CD4-positive, alpha-beta T cell treated with Interleukin-1 beta for 1 hour (primary cell): ENCODE data around the gene CCL7.
"Not testable (repeated sequence)": the region's sequence is repeated elsewhere in the genome, so short reads cannot be mapped to it uniquely, and the experiment has no call there.

Source experiments
- DNase-seq, 2 donors: peaks; one replicate each; pipeline ENCODE4 v3.0.0-alpha.2; 2020 to 2022

Gene CCL7

DNA sequence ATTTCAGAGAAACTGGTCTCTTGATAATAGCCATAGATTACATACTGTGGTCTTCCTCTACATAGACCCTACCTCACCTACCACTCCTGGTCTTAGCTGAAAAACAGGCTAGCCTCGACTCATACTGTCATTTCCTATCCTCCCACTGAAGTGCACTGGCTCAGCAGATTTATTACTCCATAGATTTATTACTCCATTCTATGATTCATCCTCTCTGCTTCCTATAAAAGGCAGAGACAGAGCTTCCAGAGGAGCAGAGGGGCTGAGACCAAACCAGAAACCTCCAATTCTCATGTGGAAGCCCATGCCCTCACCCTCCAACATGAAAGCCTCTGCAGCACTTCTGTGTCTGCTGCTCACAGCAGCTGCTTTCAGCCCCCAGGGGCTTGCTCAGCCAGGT, at the start of gene CCL7:
TSS of gene CCL7 (plus strand) at position 253 of the 400 bp plus-strand sequence. CDS start at position 323, 70 bp downstream.
- no peak for DNase-seq

DNA sequence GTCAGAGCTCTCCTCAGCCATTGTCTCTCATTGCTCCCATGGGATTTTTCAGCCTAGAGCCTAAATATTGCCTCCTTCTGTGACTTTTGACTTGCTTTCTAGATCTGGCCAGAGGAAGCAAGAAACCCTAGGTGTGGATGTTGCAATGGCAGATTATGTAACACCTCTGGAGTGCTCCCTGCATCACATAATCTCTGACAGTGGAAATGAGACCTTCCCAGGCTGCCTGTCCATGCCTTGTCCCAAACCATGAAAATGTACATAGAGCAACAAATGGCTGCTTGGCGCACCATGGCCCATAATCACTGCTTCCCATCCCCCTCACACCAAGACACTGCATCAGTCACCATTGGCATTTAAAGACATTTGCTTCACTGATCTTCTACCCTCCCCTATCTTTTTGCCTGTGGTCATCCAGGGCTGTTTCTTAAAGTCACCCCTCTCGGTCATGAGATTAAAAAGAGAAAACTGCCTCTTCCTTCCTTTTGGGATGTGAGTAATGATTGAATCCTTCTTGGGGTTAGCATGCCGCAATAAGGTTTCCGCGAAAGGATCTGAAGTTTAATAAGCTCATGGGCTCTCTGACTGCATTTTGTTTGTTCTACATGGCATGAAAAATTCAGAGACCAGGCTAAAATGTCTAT, 49.1 kb upstream of the CCL7 start:
- DNase-seq = no peak

DNA sequence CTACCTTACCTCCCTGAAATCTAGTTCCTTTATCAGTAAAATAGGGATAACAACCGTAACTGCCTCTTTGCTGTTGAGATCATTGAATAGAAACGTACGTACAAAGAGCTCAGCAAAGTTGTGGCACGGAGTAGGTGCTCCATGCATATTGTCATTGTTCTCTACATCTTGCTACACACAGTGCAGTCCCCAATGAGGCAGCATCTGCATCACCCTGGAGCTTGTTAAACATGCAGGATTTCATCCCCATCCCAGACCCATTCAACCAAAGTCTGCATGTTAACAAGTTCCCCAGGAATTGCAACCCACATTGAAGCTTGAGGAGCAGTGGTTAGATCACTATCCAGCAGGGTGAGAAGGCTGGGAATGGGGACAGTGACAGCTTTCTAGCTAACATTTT, 48.6 kb upstream of the CCL7 start:
- no peak for DNase-seq

DNA sequence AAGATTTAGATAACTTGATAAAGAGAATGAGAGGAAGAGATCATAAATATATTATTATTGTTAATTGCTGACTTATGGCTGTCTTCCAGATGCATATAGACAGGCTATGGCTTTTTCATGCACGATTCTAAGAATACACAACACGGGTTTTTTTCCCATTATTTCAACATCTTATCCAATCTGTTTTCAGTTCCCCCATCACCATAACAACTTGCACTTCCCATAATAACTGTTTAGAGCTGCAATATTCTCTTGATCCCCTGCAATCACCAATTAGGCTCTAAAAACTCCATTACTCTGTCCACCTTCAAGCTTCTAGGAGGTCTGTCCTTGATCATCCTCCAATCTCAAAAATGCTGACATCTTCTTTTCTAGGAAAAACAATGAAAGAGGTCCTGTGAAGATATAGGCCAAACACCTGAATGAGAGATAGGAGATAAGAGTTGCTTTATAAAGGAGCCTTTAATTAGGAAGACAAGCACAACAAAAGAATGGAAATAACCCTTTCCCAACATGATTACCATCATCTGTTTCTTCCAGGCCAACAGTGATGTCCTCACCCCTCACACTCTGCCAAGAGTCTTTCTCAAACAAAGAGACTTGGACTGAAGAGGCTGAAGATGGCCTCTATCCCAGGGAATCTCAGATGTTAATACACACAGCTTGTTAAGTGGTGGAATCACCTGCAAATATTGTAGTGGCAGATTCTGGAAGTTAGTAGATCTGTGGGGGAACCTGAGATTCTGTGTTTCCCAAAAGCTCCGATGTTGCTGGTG, 47.1 kb upstream of the CCL7 start:
- DNase-seq = no peak

DNA sequence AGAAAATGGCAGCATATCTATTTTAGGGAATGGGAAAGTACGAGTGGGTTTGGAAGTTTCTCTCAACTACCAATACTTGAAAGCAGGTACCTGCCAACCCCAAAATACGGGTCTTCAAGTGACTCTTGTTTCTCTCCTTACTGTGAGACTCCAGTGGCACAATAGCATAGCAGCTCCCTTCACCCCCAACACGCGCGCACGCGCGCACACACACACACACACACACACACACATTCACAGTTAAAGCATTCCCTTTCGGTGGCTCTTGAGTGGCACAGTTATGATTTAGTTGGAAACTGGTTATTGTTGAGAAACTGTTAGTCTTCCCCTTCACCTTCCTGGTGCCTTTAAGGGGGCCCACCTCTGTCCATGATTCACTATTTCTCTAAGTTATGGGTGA, 45.0 kb upstream of the CCL7 start:
- no peak for DNase-seq

DNA sequence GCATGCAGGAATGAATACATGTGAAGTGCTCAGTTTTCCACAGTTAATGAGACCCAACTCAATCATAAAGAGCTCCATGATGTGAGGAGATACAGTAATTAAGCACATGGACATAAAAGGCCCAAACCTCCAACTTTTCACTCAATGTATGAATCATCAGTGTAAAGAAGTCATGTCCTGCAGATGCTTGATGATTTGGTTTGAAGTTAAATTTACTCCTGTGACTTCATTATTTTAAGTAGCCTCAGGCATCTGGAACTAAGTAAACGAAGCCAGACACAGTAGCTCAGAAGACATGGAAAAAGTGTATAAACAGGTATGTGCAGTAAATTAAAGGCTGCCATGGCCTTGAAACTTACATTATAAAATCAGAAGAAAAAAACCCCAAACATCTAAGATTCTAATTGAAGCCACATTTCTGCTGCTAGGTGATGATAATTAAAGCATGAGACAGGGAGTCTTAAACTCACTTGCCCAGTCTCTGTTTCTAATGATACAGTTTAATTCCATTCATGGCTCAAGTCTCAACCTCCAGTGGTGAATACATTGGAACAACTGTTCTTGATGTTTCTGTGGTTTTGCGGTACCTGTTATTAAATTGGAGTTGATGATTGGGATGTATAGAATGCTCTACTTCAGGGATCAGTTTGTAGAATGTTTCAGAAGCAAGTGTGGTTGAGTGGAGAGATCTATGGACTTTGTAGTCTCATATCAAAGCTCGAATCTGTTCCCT, 43.8 kb upstream of the CCL7 start:
- DNase-seq = no peak

DNA sequence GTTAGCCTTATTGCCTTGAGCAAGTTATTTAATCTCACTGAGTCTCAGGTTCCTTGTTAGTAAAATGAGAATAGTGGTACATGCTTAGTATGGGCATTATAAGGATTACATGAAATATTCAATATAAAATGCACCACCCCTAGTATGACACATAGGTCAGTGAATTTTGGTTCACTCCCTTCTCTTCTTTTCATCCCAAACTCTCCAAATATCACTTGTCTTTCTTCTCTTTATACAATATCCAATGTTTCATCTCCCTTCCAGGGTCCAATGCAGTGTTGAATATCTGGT, 43.3 kb upstream of the CCL7 start:
- DNase-seq = no peak

DNA sequence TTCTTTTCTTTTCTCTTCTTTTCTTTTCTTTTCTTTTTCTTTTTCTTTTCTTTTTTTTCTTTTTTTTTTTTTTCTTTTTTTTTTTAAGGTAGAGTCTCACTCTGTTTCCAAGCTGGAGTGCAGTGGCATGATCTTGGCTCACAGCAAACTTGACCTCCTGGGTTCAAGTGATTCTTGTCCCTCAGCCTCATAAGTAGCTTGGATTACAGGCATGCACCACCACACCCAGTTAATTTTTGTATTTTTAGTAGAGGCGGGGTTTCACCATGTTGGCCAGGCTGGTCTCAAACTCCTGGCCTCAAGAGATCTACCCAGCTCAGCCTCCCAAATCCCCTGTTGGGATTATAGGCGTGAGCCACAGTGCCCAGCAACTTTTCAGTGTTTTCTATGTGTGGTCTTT, 42.7 kb upstream of the CCL7 start:
- not testable (repeated sequence) for DNase-seq

DNA sequence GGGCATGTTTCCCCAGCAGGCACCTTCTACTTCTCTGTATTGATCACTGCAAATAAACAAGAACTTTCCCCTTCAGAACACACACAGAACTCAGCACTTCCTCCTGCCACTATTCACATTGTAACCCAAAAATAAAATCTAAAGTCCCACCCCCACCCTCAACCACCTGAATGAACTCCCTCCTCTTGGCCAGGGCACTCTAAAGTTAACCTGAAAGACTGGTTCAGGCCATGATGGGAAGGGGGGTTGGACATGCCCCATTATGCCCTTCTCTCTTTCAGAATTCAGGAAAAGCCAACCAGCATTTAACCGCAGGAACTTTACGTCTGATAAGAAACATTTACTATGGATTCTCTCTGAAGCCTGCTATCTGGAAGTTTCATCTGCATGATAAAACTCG, 42.3 kb upstream of the CCL7 start:
- no peak for DNase-seq

DNA sequence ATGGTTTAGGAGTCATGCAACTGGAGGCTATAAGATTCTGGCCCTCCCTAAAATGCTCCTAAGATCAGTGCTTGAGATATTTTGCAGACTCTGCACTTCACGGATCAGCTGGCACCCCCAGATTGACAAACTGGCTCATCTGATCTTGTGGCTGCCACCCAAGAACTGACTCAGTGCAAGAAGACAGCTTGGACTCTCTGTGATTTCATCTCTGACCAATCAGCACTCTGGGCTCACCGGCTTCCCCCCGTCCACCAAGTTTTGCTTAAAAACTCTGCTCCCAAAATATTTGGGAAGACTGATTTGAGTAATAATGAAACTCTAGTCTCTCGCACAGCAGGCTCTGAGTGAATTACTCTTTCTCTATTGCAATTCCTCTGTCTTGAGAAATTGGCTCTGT, 41.2 kb upstream of the CCL7 start:
- no peak for DNase-seq

DNA sequence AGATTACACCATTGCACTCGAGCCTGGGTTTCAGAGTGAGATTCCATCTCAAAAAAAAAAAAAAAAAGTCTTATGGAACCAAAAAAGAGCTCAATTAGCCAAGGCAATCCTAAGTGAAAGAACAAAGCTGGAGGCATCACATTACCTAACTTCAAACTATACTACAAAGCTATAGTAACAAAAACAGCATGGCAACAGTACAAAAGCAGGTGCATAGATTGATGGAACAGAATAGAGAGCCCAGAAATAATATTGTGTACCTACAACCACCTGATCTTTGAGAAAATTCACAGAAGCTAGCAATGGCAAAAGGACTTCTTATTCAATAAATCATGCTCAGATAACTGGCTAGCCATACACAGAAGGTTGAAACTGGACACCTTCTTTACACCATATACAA, 39.7 kb upstream of the CCL7 start:
- no peak for DNase-seq

DNA sequence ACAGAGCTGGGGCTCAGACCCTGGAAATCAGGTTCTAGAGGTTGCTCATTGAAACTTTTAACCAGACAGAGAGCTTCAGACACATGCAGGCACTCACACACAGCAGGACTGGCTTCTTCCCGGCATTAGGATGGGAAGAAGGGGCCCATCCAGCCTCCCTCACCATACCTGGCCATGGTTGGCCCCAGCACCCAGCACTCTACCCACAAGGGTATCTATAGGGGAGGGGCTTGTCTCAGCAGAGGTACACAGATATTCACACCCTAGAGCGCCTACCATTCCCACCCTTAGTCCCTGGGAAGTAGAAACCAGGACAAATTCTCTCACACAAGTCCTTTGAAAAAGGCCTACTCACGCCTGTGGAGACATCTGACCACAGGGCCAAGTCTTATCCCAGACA, 35.4 kb upstream of the CCL7 start:
- no peak for DNase-seq

DNA sequence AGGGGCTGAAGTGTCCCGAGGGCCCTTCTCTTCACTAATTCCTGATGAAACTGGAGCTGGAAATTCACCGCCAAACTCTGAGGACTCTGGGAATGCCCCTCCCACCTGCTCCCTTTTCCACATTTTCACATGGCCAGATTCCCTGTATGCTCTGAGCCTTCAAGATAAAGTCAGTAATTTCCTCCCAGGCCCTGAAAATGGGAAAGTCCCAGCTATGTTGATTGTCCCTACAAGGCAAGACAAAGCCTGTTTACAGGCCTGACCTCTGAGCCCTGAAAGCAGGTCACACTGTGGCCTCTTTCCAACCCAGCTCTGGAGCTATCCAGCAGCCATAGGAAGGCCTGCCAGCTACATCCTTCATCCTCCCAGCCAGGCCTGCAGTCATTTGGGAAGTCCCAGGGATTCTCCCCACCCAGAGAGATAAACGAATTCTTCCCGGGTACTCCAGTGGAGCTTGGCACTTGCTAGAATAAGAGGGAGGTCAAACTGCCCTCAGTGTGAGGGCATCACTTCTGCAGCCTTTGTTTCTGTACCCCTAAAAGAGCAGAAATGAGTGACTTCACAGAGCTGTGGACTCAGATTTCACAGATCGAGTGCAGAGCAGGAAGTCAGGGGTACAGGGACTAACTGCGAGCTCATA, 34.5 kb upstream of the CCL7 start:
- no peak for DNase-seq

DNA sequence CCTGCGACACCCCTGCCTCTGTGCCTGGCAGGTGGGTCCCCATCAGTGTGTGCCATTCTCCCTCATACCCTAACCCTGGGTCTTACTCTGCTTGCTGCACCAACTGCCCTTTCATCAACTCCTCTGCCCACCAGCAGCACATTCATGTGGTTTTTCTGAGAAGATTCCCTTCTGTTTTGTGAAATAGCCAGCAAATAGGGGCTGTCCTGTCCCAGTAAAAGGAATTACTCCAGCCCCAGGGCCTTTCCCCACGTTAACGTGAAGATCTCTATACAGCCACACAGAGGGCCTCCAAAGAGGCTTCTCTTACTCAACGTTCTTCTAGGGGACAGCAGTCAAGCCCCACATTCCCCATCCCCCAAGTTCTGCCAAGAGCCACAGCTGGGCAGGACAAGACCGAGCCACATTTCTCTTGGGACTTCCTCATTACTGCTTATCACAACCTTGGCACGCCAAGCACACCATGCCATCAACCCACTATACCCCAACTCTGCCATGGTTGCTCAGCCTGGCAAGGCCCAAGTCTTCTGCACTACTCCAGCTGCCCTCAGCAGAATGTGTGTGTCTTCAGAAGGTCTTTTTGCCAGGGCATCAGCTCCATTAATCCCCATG, 33.6 kb upstream of the CCL7 start:
- DNase-seq = no peak

DNA sequence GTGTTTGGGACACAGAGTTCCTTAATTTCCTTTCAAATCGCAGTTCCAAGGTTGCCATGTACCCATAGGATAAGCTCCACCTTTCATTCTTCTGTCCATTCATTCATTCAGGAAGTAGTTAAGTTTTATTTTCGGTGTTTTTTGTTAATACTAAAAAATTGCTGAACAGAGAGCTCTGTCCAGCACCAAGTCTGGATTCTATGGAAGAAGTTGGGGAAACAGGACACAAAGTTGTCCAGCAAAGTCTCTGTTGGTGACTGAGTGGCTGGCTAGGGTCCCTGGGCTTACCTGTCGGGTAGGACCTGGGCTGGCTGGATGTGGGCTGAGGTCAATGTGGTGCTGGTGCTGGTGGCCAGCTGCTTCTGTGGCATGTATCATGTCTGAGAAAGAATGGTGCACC, 32.6 kb upstream of the CCL7 start:
- no peak for DNase-seq

DNA sequence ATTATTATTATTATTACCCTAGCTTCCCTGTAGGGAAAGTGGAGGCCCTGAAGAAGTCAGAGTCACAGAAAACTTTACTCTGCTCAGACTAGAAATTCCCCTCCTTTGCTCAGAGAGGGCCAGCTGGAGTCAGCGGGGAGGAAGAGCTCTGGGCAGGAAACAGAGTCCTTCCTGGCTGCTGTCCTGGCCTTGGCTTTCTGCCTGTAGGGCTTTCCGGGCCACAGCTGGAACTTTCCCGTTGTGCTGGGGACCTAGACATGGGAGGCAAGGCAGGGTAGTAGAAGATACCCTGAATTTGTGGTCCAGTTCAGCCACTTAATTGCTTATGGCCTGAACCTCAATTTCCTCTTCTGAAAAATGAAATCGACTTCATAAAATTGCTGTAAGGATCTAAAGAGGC, 29.0 kb upstream of the CCL7 start:
- no peak for DNase-seq

DNA sequence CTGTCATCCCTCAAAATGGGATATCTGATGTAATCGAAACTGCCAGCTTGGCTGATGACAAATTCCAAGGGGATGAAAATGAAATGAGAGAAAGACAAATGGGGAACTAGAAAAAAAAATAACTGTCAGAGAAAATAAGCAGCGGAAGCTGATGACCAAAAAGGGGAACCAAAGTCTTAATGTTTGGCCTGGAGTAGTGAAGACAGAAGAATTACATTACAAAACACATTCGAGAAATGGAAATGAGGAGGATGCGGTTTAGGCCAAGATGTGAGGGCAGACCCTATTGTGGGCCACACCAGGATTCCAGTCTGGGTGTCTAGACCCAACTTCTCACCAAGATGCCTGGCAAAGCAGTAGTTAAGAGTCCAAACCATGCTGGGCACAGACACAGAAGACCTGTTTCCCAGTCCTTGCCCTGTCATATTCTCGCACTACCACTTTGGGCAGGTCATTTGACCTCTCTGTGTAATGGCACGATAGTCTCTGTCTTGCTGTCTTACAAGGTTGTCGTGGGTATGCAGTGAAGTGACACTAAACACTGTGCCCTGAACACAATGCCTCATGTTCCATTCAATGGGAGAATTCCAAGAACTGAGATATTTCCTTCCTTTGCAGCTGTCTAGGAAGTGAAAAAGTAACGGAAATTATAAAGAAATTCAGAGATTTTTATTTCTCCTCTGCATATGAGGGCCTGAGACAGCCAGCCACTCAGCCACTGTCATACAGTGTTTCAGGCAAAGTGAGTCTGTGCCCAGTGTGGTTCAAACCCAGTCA, 27.2 kb upstream of the CCL7 start:
- DNase-seq = peak; percentile 7 to 32

DNA sequence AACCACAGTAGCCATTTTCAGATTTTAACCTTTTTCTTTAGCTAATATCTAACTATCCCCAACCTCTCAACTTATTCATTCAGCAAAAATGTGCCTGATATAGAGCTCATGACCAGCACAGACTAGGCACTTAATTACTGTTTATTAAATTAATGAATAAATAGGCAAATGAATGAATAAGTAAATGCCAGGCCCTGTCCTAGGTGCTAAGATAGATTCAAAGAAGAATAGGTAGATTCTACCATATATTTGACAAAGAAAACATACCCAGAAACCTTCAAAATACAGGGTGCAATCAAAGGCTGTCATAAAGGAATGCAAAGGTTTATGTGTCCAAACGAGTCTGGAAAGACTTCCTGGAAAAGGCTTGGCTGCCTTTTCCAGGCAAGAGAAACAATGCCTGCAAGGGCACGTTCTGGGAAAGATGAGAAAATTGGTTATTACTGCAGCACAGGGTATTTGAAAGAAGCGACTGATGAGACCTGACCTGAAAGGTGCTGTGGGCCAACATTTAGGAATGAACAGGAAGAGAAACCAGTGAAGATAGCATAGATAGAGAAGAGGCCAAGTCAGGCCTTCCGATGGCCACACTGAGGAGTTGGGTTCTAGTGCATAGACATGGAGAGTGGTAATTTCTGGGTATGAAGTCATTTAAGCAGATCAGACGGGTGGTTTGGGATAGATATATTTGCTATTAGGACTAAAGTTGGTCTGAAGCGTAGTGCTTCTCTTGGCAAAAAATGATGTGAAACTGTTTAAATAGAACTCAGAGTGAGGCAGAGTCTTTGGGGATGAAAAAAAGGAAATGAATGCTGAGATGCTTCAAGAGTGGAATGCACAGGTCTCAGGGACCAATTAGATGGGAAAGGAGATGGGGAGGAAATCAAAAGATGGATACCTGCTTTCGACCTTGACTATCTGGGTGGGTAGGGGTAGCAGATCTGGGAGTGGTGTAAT, 26.4 kb upstream of the CCL7 start:
- DNase-seq = no peak

DNA sequence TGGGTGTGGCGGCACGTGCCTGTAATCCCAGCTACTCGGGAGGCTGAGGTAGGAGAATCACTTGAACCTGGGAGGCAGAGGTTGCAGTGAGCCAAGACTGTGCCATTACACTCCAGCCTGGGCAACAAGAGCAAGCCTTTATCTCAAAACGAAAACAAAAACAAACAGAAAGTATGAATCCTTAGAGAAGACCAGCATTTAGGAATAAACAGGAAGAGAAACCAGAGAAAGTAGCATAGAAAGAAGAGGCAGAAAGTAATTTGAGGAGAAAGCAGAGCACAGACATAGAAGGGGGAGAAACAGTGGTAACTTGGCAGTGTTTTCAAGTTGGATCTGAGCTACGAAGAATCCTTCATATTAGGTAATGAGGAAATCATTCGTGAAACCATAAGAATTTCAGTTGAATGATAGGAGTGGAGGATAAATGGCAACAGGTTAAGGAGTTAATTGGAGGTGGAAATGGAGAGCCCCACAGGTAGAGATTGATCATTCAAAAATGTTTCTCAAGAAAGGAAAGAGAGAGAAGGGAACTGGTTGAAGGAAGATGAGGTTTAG, 24.6 kb upstream of the CCL7 start:
- DNase-seq = no peak

DNA sequence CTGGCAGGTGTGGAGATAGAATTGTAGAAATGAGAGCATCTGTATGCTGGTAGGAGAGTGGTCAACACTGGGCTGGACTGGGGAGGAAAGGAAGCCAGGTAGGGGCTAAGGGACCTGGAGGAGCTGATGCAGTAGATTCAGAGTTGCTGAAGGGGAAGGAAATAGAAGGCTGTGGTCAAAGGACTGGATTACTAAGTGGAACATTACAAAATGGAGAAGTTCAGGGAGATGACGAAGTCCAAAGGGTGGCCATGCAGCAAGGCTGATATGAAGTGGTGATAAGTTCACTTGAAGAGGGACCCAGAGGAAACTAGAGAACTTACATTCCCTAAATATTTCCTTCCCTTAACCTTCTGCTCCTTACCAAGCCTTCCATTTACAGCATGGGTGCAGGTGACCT, 23.6 kb upstream of the CCL7 start:
- peak in 1 of 2 donors; percentile 42 for DNase-seq

DNA sequence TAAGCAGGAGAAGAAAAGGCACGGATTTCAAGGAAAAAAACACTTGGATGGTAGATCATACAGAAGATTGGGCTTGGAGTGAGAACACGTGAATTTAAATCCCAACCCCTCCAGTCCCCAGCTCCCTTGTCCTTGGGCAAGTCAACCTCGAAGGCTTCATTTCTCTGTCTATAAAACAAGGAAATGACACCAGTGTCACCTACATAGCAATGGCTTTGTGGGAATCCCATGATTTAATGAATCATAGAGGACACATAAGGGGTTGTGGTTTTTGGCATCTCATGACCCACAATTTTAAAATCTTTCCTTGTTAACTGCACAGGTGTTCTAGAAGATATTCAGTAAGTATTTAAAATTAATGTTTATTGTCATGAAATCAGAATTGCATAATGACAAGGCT, 23.1 kb upstream of the CCL7 start:
- DNase-seq = no peak
